HG03097 (cell line): Measurements from ENCODE around the gene XXYLT1.
"Not testable (repeated sequence)": the region's sequence is repeated elsewhere in the genome, so short reads cannot be mapped to it uniquely, and the experiment has no call there.

Experiments
- ATAC-seq: cut with Tn5 transposase; IDR thresholded peaks from one replicate; pipeline ENCODE4 v1.9.1; 2021; ENCODE audit not compliant: unreplicated experiment, low FRiP score

XXYLT1 gene

DNA sequence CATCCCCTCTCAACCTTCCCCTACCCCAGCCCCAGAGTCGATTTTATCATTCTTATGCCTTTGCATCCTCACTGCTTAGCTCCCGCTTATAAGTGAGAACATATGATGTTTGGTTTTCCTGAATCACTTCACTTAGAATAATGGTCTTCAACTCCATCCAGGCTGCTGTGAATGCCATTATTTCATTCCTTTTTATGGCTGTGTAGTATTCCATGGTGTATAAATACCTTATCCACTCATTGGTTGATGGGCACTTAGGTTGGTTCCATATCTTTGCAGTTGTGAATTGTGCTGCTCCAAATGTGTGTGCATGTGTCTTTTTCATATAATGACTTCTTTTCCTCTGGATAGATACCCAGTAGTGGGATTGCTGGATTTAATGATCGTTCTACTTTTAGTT, 233.4 kb downstream of the XXYLT1 start:
- not testable (repeated sequence) for ATAC-seq

DNA sequence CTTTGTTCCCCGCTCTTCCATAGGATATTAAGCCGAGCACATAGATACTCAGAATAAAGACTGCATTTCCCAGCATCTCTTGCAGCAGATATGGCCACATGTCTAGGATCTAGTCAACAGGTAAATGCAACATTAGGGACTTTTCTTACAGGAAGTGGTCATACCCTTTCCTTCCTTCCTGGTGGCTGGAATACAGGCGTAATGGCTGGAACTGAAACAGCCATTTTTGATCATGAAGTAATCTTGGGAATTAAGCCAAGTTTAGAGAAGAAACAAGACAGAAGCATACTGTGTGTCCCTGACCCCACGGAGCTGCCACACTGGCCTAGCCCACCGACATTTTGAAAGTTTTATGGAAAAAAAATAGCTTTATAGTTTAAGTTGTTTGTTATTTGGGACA, 234.0 kb downstream of the XXYLT1 start:
- no peak for ATAC-seq

DNA sequence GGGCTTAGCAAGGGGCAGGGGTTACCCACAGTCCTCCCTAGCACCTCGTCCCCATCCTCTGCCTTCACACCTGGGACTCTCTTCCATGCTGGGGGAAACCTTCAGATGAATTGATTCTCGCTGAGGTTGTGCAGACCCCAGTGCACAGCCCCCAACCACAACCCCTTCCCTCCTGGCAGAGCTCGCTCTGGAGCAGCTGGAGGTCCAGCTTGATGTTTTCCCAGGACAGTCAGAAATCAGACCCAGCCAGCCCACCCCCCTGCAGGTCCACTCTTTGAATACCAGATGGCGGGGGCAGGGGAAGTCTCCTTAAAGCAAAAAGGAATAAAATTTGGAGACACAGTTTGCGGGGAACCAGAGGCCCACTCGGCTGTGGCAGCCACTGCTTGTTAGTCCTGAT, 234.4 kb downstream of the XXYLT1 start:
- no peak for ATAC-seq

DNA sequence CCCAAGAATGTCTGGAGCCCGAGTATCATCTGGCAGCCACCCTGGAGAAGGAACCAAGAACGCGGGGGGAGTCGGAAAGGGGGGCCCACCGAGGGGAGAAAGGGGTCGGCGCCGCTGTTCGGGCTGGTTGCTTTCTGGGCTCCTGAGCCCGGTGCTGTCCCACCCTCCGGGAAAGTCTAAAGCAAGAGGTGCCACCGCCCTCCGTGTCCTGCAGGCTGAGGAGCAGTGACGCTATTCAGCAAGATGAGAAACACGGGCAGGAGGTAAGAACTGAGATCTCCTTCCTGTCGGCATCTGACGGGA, 234.8 kb downstream of the XXYLT1 start:
- no peak for ATAC-seq

DNA sequence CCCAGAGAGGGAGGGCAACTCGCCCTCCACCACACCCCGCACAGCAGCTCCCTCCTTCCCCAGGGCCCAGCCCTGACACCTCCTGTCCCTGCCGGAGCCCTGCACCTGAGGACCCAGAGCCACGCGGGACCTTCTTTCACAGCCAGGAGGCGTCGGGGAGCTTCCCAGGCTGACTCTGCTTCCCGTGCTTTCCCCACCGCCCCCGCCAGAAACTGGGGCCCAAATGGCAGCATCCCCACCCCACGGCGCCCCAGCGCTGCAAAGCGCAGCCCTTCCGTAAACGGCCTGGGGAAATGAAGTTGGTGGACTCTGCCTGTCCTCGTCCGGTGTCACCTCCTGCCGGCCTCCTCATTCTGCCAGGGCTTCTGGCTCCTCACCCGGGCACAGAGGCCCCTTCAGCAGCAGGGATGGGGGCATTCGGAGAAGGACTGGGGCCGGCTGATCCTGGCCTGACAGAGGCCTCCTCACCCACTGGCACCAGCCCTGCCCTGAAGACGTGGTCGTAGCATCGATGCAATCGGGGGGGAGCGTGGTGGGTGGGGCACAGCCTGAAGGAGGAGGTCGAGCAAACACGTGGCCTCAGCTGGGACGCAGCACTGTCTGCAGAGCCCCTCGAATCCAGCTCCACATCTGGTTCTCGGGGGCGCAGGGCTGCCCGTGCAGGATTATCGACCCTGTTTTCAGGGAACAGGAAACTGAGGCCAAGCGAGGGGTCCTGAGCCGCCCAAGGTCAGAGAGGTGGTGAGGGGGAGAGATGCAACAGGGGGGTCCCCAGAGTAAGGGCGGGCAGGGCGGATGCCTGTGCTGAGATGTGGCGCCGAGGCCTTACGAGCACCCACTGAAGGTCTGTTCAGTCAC, 235.4 kb downstream of the XXYLT1 start:
- no peak for ATAC-seq

DNA sequence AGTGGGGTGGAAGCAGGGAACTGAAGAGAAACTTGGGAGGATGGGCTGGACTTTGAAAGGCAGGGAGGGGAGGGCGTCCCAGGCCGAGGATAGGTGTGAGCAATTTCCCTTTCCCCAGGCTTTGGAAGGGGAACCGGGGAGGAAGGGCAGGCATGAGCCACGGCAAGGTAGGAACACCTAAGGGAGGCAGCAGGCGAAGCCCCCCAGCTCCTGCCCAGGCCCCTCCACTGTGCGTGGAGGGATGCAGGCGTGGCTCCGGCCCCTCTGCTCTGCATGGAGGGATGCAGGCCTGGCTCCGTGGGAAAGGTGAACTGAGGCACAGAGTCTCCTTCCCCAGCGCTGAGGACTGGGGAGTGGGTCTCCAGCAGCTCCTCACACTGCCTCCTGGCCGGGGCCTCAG, 236.4 kb downstream of the XXYLT1 start:
- no peak for ATAC-seq

DNA sequence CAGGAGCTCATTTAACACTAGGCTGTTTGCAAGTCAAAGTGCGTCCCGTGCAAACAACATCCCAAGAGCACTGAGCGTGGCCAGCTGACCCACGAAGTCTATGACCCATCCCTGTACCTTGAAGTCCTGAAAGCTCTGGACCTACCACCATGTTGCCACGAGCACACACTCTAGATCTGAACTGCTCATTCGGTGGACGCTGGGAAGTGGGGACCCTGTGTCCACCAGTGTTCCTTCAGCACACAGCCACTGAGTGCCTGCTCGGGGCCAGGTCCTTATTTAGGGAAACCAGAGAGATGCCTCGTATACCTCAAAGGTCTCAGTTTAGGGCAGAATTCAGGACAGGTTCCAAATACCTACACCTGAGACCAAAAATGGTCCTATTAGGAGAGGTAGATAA, 236.9 kb downstream of the XXYLT1 start:
- no peak for ATAC-seq

DNA sequence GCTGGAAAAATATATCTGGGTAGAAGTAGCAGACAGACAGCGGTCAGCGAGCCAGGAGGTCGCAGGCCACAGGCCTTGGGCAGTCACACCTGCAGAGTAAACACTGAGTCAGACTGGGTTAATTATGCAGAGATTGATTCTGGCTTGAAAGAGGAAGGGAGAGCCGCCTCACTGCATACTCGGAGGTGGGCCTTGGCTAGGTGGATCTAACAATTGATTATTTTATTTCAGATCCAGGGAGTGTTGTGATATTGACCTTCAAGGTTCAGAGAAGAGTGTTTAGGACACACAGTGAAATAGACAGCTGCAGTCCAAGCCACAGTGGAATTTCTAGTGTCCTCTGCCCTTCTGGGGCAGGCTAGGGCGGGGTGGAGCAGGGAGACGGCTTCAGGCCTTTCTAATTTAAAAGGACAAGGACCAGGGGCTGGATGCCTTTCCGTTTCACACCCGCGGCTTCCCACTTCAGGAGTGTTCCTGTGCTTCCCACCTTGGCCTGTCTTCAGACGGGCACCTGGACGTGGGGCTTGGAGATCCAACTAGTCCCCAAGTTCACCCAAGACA, 237.3 kb downstream of the XXYLT1 start:
- ATAC-seq = no peak

DNA sequence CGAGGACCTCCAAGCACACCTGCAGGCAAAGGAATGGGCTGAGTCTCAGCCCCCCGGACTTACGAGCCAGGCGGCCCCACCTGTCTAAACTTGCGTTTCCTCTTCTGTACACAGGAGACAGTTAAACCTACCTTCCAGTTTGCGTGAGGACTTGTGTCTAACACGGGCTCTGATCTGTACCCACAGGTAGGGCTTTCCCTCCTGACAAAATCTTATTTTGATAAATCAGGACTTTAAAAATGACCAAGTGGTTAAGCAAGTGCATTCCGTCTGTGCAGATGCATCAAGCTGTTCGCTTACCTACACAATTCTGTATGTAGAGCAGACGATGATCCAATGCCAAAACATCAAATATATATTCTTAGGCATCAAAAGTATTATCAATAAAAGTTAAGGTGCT, 238.0 kb downstream of the XXYLT1 start:
- ATAC-seq = no peak

DNA sequence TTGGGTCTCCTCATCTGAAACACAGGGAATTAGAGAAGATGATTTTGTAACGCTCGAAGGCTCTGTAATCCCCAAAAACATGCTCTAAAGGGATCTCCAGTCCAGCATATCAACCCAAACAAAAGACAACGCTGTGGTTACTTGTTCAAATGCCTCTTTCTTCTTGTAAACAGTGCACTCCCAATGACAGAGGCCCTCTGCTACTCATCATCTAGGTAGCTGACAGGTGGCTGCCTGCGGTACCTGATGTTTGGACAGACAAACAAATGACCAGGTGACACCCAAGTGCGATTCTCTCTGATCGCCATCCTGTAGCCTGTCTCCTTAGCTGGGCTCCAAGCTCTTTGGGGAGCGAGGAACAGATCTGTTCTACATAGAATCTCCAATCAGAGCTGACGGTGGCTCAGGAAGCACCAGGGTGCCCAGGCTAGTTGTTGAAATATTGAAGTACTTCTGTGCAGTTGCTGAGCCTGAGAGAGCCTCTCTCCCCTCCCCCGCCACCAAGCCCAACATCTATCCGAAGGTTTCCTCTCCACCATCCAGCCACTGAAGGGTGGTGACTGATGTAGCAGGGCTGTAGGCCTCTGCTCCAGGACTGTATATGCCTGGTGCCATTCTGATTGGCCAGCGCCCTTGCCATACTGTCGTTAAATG, 238.7 kb downstream of the XXYLT1 start:
- no peak for ATAC-seq

DNA sequence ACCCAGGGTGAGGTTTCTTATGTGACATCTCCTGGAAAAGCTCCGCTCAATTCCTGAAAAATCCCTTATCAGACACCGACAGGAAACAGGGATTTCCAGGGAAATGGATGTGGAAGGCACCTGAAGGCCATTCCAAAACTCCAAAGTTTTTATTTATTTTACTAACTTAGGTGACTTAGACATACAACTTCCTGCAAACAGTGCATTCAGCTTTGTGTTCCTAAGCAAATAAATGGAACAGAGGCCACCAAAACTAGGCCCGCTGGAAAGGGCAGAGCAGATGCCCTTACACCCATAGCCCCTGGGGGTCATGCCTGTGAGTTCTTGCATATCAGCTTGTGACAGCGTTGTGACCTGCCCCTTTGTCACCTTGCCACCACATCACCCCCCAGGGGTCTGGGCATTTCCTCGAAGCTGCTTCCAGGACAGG, 239.4 kb downstream of the XXYLT1 start:
- no peak for ATAC-seq

DNA sequence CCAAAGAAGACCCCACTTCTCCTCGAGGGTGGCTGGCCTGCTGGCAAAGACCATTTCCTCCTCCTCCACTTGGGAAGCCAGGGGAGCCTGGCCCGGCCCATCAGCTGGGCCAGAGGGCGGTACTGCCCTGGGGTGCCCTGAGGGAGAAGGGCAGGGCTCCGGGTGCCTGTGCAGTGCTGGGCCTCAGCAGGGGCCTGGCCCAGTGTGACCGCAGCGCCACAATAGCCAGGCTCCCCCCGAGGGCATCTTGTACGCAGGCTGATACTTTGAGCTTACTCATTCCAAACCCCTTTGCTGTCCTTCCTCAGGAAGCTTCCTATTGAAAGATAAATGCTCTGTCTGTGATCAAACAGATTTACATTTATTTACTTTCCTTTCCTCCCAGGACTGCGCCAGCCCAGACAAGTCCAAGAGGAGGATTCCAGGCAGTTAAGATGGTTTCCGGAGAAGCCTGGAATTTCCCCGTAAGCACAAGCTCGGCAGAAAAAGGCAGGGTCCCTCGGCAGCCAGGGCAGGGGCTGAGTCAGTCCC, 240.1 kb downstream of the XXYLT1 start:
- no peak for ATAC-seq

DNA sequence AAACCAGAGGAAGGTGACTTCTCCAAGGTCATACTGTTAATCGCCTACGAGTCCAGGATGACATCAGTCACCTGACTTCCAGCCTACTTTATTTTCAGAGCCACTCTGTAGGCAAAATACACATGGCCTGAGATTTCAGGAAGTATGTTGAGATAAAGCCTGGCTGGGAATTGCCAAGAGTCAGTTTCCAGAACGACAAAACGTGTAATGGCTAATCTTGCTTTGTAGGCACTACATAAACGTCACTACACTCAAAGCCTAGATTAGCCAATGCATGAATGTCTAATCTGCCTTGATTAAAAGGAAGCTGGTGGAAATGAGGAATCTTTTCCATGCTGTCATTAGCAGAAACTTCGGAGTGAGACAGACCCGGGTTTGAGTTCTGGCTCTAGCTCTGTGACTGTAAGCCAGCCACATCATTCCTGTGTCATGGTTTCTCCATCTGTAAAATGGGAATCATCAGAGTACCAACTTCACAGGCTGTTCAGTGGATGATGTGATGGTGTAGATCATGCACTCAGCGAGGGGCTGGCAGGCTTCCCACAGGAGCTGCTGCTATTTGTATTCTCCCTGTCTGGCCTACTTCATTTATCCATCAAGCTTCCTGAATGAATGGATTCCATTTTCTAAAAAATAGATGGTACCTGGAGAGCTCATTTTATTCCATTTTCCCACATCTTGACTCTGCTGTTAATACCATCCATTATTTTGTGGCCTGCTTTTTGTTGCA, 241.9 kb downstream of the XXYLT1 start:
- no peak for ATAC-seq

DNA sequence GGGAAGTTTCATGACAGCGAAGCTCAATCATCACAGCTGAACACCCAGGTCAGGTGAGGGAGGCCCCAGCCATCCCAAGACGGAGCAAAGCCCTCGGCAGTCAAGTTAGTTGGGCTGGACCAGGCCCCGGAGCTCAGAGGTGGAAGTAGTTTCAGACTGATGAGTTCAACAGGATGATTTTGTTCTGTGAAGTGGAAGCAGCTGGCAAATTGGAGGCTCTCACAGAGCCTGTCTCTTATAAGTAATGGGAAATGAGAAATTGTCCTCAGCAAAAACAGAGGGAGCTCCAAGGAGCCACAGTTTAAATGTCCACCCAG, 245.1 kb downstream of the XXYLT1 start:
- no peak for ATAC-seq

DNA sequence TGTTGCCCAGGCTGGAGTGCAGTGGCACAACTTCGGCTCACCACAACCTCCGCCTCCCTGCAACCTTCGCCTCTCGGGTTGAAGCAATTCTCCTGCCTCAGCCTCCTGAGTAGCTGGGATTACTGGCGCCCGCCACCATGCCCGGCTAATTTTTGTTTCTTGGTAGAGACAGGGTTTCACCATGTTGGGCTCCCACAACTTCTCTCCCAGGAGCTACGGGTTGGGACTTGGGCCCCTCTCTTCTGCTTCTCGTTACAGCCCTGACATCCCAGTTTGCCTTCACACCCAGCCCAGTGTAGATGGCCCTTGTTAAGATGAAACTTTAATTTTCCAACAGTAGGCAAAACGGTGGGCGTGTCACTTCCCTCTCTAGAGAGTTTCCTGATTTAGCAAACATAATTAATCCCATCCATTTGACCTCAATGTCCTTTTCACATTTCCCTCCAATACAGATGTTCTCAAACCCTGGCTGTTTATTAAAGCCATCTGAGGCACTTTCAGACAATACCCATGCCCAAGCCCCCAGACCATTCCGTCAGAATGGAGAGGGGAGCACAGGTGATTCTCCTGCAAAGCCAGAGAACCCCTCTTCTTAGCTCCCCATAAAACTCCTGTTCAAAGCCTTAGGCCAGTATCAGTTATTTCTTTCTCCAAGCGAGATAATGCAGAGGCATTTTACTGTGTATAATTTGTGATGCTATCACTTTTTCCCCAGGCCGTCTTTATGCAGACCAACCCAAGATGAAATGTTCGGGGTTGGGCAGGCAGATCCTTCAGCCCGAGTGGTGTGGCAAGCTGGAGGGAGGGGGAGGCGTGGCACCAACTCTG, 245.7 kb downstream of the XXYLT1 start:
- ATAC-seq = no peak

DNA sequence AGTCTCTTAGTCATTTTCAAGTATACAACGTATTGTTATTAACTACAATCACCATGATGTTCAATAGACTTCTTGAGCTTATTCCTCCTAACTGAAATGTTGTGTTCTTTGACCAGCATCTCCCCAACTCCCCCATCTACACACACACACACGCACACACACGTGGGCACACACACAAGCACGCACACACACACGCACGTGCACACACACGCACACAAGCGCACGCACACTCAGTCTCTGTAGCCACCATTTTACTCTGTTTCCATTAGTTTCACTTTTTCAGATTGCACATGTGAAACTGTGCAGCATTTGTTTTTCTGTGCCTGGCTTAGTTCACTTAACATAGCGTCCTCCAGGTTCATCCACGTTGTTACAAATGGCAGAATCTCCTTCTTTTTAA, 247.0 kb downstream of the XXYLT1 start:
- ATAC-seq = no peak

DNA sequence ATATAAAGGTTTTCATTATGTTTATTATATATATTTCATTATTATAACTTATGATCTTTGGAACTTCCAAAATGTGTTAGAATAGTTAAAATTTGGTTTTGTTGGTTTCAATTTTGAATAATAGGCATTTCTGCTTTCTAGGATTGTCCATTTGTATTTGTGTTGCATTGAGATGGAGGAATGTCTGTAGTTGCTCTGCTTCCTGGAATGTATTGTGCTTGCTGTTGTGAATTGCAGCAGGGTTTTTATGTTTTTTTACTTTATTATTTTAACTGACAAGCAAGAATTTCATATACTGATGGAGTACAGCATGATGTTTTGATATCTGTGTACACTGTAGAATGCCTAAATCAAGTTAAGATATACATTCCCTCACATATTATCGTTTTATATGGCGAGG, 247.4 kb downstream of the XXYLT1 start:
- no peak for ATAC-seq

DNA sequence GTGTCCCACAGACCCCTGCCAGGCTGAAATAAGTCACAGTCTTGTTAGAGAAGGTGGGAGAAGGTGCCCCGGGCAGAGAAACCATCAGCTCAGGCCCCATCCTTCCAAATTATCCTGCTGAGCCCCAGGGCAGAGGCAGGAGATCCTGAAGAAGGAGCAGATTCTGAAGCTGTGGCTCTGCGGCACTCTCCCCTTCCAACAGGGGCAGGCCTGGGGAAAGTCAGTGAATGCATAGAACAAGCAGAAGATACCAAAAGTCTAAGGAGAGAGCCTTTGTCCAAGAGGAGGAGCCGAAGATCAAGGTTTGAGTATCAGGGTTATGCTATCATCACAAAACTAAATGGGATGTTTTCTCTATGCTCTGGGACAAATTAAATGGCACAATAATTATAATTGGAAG, 249.3 kb downstream of the XXYLT1 start:
- no peak for ATAC-seq

DNA sequence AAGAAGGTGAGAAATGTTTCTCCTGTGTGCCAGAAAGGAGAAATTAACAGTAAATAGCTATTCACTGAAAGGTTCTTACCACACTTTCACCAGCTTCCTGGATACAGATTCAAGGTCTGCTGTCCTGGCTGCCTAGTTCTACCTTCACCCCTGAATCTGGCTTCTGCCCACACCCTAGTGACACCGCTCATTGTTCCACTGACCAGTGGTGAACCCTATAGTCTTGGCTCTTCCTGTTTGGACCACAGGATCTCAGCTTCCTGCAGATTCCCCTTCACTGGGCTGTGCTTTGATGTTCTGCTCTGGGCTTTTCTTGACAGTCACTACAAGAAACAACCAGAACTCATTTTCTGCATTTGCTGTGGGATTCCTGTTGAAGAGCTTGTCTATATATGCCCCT, 250.0 kb downstream of the XXYLT1 start:
- ATAC-seq = no peak

DNA sequence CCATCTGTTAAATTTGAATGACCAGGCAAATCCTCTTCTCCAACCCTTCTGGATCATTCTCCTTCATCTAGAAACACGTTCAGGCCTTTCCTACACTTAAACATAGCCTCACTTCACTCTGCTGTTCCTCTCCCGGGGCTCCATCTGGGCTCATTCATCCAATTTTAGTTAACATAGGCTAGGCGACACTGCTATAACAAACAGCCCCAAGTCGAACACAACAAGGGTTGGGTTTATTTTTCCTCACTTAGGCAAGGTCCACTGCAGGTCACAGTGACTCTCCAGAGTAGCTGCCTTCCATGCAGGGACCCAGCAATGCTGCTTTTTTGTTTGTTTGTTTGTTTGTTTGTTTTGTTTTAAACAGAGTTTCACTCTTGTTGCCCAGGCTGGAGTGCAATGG, 250.8 kb downstream of the XXYLT1 start:
- ATAC-seq = no peak

DNA sequence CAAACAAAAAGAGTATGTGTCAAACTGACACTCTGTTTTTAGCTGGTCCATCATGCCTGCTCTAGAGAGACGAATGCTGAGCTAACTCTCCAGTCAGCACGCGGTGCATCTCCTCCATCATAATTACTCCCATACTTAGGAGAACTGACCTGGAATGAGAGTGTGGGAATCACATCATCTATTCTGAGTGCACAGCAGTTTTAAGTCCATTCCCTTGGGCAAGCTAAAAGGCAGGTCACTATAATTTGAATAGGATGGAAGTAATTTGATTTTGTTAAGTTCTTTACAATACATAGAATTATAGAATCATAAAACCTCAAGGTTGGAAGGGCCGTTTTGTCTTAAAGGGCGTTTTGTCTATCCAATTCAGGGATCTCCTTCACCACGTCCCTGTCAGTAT, 251.6 kb downstream of the XXYLT1 start:
- no peak for ATAC-seq
